Ishikawa (cell line): Measurements from ENCODE around the gene TNP1.

Experiments used
- CEBPB ChIP-seq: IDR thresholded peaks from 2 replicates; pipeline ENCODE4 v1.6.1; 2012
- CREB1 ChIP-seq: IDR thresholded peaks from 2 replicates; pipeline ENCODE4 v1.6.1; 2012; ENCODE audit warnings: low read depth
- EGR1 ChIP-seq: IDR thresholded peaks from 2 replicates; pipeline ENCODE4 v1.6.1; 2012
- EP300 ChIP-seq: IDR thresholded peaks from 2 replicates; pipeline ENCODE4 v1.6.1; 2012; ENCODE audit warnings: borderline replicate concordance
- FOXM1 ChIP-seq: IDR thresholded peaks from 2 replicates; pipeline ENCODE4 v1.6.1; 2012; ENCODE audit warnings: low read depth, borderline replicate concordance
- NFIC ChIP-seq: IDR thresholded peaks from 2 replicates; pipeline ENCODE4 v1.6.1; 2012
- RAD21 ChIP-seq: IDR thresholded peaks from 2 replicates; pipeline ENCODE4 v1.6.1; 2012; ENCODE audit warnings: low read depth
- TAF1 ChIP-seq: IDR thresholded peaks from 2 replicates; pipeline ENCODE4 v1.6.1; 2012; ENCODE audit warnings: low read depth, mild to moderate bottlenecking
- TCF12 ChIP-seq: IDR thresholded peaks from 2 replicates; pipeline ENCODE4 v1.6.1; 2012; ENCODE audit warnings: low read depth
- TEAD4 ChIP-seq: IDR thresholded peaks from 2 replicates; pipeline ENCODE4 v1.6.1; 2012
- YY1 ChIP-seq: IDR thresholded peaks from 2 replicates; pipeline ENCODE4 v1.6.1; 2012; ENCODE audit warnings: low read depth
- ZBTB7A ChIP-seq: IDR thresholded peaks from 2 replicates; pipeline ENCODE4 v1.6.1; 2012; ENCODE audit warnings: low read depth
- TF ChIP-seq, protein P1 (sequence below): IDR thresholded peaks from 2 replicates; pipeline ENCODE4 v1.6.1; 2012
- TF ChIP-seq, protein P2 (sequence below): IDR thresholded peaks from 2 replicates; pipeline ENCODE4 v1.6.1; 2012; ENCODE audit warnings: low read depth, mild to moderate bottlenecking
- TF ChIP-seq, protein P3 (sequence below): IDR thresholded peaks from 2 replicates; pipeline ENCODE4 v1.6.1; 2012

Gene TNP1

DNA sequence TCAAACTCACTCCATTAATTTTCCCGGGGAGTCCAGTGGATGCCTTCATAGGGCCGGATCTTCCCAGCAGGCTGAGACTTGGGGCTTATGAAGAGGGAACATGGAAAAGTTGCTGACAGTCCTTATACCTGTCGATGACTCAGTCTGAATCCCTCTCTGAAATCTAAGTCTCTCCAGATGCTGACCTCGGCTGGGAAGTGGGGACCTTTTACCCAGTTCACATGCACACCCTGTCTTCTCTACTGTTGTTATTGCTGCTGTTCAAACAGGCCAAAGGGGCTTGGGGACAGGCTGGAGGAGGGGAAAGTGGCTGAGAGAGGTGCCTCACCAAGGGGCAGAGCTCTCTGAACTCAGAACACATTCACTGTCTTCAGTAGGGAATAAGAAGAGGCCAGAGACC lies 4.1 kb upstream of the TNP1 start:
- TF ChIP-seq TCF12: no peak
- no peak for TF ChIP-seq ZBTB7A
- TF ChIP-seq TAF1: no peak
- TF ChIP-seq RAD21: no peak
- TF ChIP-seq, protein P1, sequence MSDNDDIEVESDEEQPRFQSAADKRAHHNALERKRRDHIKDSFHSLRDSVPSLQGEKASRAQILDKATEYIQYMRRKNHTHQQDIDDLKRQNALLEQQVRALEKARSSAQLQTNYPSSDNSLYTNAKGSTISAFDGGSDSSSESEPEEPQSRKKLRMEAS: no peak
- no peak for TF ChIP-seq EGR1
- TF ChIP-seq TEAD4: no peak
- no peak for TF ChIP-seq CREB1
- no peak for TF ChIP-seq FOXM1
- TF ChIP-seq, protein P2, sequence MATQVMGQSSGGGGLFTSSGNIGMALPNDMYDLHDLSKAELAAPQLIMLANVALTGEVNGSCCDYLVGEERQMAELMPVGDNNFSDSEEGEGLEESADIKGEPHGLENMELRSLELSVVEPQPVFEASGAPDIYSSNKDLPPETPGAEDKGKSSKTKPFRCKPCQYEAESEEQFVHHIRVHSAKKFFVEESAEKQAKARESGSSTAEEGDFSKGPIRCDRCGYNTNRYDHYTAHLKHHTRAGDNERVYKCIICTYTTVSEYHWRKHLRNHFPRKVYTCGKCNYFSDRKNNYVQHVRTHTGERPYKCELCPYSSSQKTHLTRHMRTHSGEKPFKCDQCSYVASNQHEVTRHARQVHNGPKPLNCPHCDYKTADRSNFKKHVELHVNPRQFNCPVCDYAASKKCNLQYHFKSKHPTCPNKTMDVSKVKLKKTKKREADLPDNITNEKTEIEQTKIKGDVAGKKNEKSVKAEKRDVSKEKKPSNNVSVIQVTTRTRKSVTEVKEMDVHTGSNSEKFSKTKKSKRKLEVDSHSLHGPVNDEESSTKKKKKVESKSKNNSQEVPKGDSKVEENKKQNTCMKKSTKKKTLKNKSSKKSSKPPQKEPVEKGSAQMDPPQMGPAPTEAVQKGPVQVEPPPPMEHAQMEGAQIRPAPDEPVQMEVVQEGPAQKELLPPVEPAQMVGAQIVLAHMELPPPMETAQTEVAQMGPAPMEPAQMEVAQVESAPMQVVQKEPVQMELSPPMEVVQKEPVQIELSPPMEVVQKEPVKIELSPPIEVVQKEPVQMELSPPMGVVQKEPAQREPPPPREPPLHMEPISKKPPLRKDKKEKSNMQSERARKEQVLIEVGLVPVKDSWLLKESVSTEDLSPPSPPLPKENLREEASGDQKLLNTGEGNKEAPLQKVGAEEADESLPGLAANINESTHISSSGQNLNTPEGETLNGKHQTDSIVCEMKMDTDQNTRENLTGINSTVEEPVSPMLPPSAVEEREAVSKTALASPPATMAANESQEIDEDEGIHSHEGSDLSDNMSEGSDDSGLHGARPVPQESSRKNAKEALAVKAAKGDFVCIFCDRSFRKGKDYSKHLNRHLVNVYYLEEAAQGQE: no peak
- no peak for TF ChIP-seq YY1
- TF ChIP-seq, protein P3, sequence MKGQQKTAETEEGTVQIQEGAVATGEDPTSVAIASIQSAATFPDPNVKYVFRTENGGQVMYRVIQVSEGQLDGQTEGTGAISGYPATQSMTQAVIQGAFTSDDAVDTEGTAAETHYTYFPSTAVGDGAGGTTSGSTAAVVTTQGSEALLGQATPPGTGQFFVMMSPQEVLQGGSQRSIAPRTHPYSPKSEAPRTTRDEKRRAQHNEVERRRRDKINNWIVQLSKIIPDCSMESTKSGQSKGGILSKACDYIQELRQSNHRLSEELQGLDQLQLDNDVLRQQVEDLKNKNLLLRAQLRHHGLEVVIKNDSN: no peak
- no peak for TF ChIP-seq NFIC
- no peak for TF ChIP-seq CEBPB
- TF ChIP-seq EP300: no peak

DNA sequence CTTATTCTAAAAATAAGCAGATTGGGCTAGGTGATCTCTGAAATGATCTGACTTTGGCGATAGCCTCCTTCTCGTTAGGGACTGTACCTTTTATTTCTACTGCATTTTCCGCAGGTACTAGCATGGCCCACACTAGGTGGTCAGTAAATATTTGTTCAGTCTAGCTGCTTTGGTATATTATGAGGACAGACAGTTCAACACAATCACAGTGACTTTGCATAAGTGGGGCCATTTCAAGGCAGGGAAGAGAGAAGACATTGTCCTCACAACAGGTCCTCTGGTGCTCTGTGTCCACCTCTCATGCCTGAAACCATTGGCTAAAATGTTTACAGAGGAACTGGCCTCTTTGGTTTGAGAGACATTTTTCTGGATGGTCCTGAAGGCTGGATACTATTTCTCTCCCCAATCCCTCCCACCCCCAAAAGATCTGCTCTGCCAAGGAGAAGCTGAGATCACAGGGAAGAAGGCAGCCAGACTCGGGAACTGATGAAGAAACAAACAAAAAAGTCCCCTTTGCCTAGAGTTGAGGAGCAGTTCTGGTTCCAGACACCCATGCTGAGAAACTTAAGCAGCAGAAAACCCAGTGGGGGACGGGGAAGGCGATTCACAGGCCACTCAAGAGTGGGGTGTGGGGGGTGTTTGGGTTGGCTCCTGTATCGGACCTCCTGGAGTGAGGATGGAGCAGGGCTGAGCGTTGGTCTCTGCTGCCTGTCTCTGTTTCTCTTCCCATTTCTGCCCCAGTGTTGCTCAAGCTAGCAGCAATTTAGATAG lies 2.9 kb upstream of the TNP1 start:
- TF ChIP-seq EP300: no peak
- no peak for TF ChIP-seq FOXM1
- no peak for TF ChIP-seq TCF12
- no peak for TF ChIP-seq TEAD4
- no peak for TF ChIP-seq CEBPB

DNA sequence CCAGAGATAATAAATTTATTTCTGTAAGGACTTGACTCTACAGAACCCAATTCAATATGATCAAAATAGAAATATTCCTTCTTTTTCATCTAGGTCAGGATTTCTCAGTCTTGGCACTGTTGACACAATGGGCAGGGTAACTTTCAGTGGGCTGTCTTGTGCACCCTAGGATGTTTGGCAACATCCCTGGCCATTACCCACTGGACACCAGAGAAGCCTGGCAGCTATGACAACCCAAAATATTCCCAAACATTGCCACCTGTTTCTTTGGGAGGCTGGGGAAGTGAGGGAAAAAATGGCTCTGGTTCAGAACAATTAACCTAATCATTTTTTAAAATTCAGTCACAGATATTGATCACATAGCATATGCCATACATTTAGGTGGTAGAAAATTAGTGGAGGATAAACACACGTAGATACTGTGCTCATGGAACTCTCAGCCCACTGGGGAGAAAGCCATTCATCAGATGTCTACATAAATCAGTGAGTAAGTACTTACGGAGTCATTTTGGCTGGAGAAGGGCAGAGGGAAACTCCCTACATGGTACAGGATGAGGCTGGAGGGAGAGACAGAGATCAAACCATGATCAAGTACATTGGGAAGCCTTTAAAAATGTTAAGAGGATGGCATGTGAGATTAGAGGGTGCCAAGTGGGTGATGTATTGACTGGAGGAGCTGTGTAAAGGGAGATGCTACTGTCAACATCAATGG lies 718 bp upstream of the TNP1 start:
- TF ChIP-seq FOXM1 (no peak), TCF12 (no peak), CEBPB (no peak), TEAD4 (no peak), EP300 (no peak), YY1 (no peak), TAF1 (no peak), RAD21 (no peak), ZBTB7A (no peak), CREB1 (no peak), EGR1 (no peak), NFIC (no peak)
- TF ChIP-seq, protein P3: no peak
- TF ChIP-seq, protein P1: no peak
- TF ChIP-seq, protein P2: no peak

DNA sequence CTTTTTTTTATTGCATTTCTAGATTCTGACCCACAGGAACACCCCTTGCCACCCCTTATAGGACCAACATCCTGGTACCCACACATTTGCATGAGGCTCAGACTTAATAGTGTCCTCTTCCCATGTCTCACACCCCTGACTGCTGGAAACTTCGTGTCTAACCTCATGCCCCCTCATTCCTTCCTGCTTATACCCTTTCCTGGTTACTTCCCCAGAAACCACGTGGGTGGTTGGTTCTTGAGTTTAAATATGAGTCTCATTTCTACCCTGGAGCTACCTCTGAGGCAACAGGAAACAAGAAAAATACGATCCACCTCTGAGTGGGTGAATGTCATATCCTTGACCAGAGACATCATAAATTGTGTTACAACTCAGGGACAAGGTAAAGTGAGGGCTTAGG lies 1.6 kb downstream of the TNP1 start:
- TF ChIP-seq EGR1 (no peak), ZBTB7A (no peak), FOXM1 (no peak), RAD21 (no peak), YY1 (no peak), TCF12 (no peak), NFIC (no peak), CEBPB (no peak), TEAD4 (no peak), TAF1 (no peak), CREB1 (no peak), EP300 (no peak)
- TF ChIP-seq, protein P1: no peak
- TF ChIP-seq, protein P2: no peak
- TF ChIP-seq, protein P3: no peak
